Kidney (tissue), 14 donors: Measurements from ENCODE around the gene CNPY2. TPM values are rescaled to one million over a fixed set of nuclear protein-coding genes. Genes with fewer than 3 reads are reported as not detected.

Source experiments
- DNase-seq, 5 donors: peaks; one replicate each; pipeline ENCODE4 v3.0.0-alpha.2; 2013 to 2020
- FAIRE-seq: peaks from 2 replicates; lab custom pipeline; 2012; peaks lifted over from hg19 to GRCh38; lab: Jason Lieb, UNC
- H3K27ac ChIP-seq, 2 donors: one replicate each; pipeline ENCODE4 v1.7.0; 2013; ENCODE audit warnings: low read depth in 2 of 2, low read length in 2 of 2, inconsistent platforms in 1 of 2
- H3K27me3 ChIP-seq: one replicate; pipeline ENCODE4 v1.7.1; 2013; ENCODE audit warnings: low read length, inconsistent platforms; ENCODE audit not compliant: control insufficient read depth, insufficient read depth
- H3K36me3 ChIP-seq, 3 donors: one replicate each; pipeline versions ENCODE4 v1.7.0 to v1.7.1; 2013; ENCODE audit warnings: low read length in 3 of 3, control low read depth in 1 of 3, inconsistent platforms in 1 of 3; ENCODE audit not compliant: insufficient read depth in 3 of 3, control insufficient read depth in 2 of 3
- H3K4me1 ChIP-seq, 3 donors: one replicate each; pipeline versions ENCODE4 v1.7.0 to v1.7.1; 2013; ENCODE audit warnings: low read length in 3 of 3, inconsistent platforms in 1 of 3, low read depth in 1 of 3; ENCODE audit not compliant: control insufficient read depth in 2 of 3, insufficient read depth in 2 of 3
- H3K4me3 ChIP-seq, 3 donors: one replicate each; pipeline versions ENCODE4 v1.7.0 to v1.8.1; 2013; ENCODE audit warnings: low read length in 3 of 3, control low read depth in 1 of 3, inconsistent platforms in 1 of 3
- H3K9ac ChIP-seq, 3 donors: one replicate each; pipeline versions ENCODE4 v1.7.0 to v1.7.1; 2013; ENCODE audit warnings: low read length in 3 of 3, control low read depth in 1 of 3, inconsistent platforms in 1 of 3
- H3K9me3 ChIP-seq, 3 donors: one replicate each; pipeline versions ENCODE4 v1.7.0 to v1.7.1; 2013; ENCODE audit warnings: low read length in 3 of 3, control low read depth in 1 of 3, inconsistent platforms in 1 of 3; ENCODE audit not compliant: control insufficient read depth in 2 of 3, insufficient read depth in 1 of 3
- CTCF ChIP-seq: IDR thresholded peaks from 3 replicates; pipeline ENCODE4 v1.5.1; 2012; ENCODE audit warnings: mild to moderate bottlenecking, moderate library complexity, borderline replicate concordance; ENCODE audit not compliant: insufficient read depth; ENCODE audit errors: extremely low read depth
- intact Hi-C: fragments of 100-400 bp; cut with DNase I; formaldehyde crosslinking; loops from one replicate; pipeline ENCODE4 v1.11.1; 2022
- polyA plus RNA-seq: library from polyadenylated mRNA; stranded (reverse); fragments of 350-450 nt; fragmentation: Illumina TruSeq; extraction: RNeasy Lipid Tissue Mini Kit (QIAGEN cat#74804); gene quantifications from one replicate; pipeline ENCODE4 v1.2.3, GENCODE V29; 2014; ENCODE audit warnings: low read depth, low replicate concordance; ENCODE audit not compliant: insufficient read depth
- total RNA-seq: library from RNA; stranded (reverse); fragmentation: NEBNext Ultra II Directional; extraction: Animal tissue kit (Norgen Biotek cat#: 25700); gene quantifications from one replicate; pipeline ENCODE4 v1.2.1, GENCODE V29; 2021
- donor health status: control.
- donor health status: control.
- donor health status: control.
- donor health status: control.
- donor health status: control.
- donor health status: DM: yes; HTN: yes; CAD: no.
- donor health status: Normal renal cell carcinoma (clear cell type).

Gene CNPY2
- total and polyA plus RNA-seq, 2 donors from 2014 or later: 112 to 156 TPM

- peak overlapping the region; percentile 80 to 93 (median 87) for H3K4me3 ChIP-seq
- H3K4me1 ChIP-seq: peaks cover 0 to 7% (median 6%) of the 10 kb centered on the region in 3 donors
- H3K27ac ChIP-seq: peak overlapping the region; percentile 88 to 97
- TF ChIP-seq CTCF: no peak
- no peaks in the 10 kb centered on the region for H3K27me3 ChIP-seq
- peak overlapping the region in 2 of 3 donors; percentile 73 to 91 for H3K9ac ChIP-seq
- H3K36me3 ChIP-seq: peaks cover 0 to 5% (median 3%) of the 10 kb centered on the region in 3 donors
- intact Hi-C loops: no loop called here
- FAIRE-seq: no peak
- no peaks in the 10 kb centered on the region for H3K9me3 ChIP-seq
- no peak for DNase-seq
Observed at GRCh38 chr12:56332512-56333196, 16.9 kb upstream of the CNPY2 start.

- no peak overlapping the region for H3K4me3 ChIP-seq
- TF ChIP-seq CTCF: no peak
- intact Hi-C loops: no loop called here
- no peaks in the 10 kb centered on the region for H3K27me3 ChIP-seq
- H3K9ac ChIP-seq: no peak overlapping the region
- peaks cover 3 to 19% (median 11%) of the 10 kb centered on the region in 3 donors for H3K36me3 ChIP-seq
- no peaks in the 10 kb centered on the region for H3K9me3 ChIP-seq
- FAIRE-seq: no peak
- no peak for DNase-seq
- H3K27ac ChIP-seq: no peak overlapping the region
- H3K4me1 ChIP-seq: peaks cover 0 to 7% (median 6%) of the 10 kb centered on the region in 3 donors
Observed at GRCh38 chr12:56330936-56331490, 15.2 kb upstream of the CNPY2 start.

GRCh38 chr12:56326533-56326932 is 10.7 kb upstream of the CNPY2 start:
- H3K4me1 ChIP-seq: no peaks in the 10 kb centered on the region
- H3K36me3 ChIP-seq: peaks cover 7 to 61% (median 45%) of the 10 kb centered on the region in 3 donors
- H3K9me3 ChIP-seq: no peaks in the 10 kb centered on the region
- H3K9ac ChIP-seq: no peak overlapping the region
- H3K27ac ChIP-seq: no peak overlapping the region
- H3K4me3 ChIP-seq: no peak overlapping the region
- DNase-seq (no peak), FAIRE-seq (no peak)
- H3K27me3 ChIP-seq: no peaks in the 10 kb centered on the region
- TF ChIP-seq CTCF: no peak
- intact Hi-C loops: no loop called here
